ENCODE data around the gene DDX39B.

- TF ChIP-seq EZH2 (IDR thresholded peaks at IDR 0.05; ENCODE audit: borderline replicate concordance, low read depth, low read length, severe bottlenecking) (no peak), CTCF (IDR thresholded peaks at IDR 0.05; ENCODE audit: extremely low read depth in 1 of 2, insufficient read depth in 1 of 2, low read depth in 1 of 2, low read length in 2 of 2) (no peak), JUN (IDR thresholded peaks at IDR 0.05; ENCODE audit: borderline replicate concordance, insufficient read depth, insufficient read length, low read depth) (no peak), MAX (IDR thresholded peaks at IDR 0.05; ENCODE audit: insufficient read depth, insufficient read length) (no peak), FOS (IDR thresholded peaks at IDR 0.05; ENCODE audit: borderline replicate concordance, insufficient read depth, low read length) (no peak), POLR2A (IDR thresholded peaks at IDR 0.05; ENCODE audit: low read depth, low read length) (no peak), POLR2AphosphoS5 (IDR thresholded peaks at IDR 0.05; ENCODE audit: insufficient read depth, low read depth, low read length) (no peak), MYC (IDR thresholded peaks at IDR 0.05; ENCODE audit: low read depth, low read length) (no peak), GATA2 (IDR thresholded peaks at IDR 0.05; ENCODE audit: insufficient read depth, insufficient read length, low read depth, low read length) (no peak)
These were observed 44.2 kb upstream of the DDX39B start, which contains the start of gene LST1 for GRCh38 chr6:31586008-31586407.

Data from endothelial cell of umbilical vein (primary cell).